IMR-90 (cell line): ENCODE data around the gene CDH13. TPM values are rescaled to one million over a fixed set of nuclear protein-coding genes. Genes with fewer than 3 reads are reported as not detected.
A peak's percentile ranks its signal among the peaks of the same experiment; 100 is the strongest.

Source experiments
- ATAC-seq: fragments of 200-7000 bp; cut with Tn5 transposase; 2 replicates; pipeline ENCODE4 v1.9.1; 2020; ENCODE audit warnings: low read depth, mild to moderate bottlenecking, moderate library complexity
- BruUV-seq: library from RNA; stranded (reverse); fragments of 400-500 nt; replicated peaks from 2 replicates; lab custom pipeline; 2021; lab: Mats Ljungman, UMichigan
- CTCF ChIA-PET: fragments of 300-600 bp; formaldehyde crosslinking; extraction: SDS; loops from one replicate; lab custom pipeline; 2021; ENCODE audit warnings: antibody characterized with exemption; lab: Yijun Ruan, JAX
- POLR2A ChIA-PET: fragments of 300-600 bp; sonication (Branson Sonifier 250); formaldehyde crosslinking; loops from one replicate; lab custom pipeline; 2022; ENCODE audit warnings: antibody characterized with exemption; ENCODE audit not compliant: unreplicated experiment; lab: Charles Lee
- DNase-seq: peaks from one replicate; pipeline ENCODE4 v3.0.0; 2013
- H2AFZ ChIP-seq: replicated peaks from 2 replicates; pipeline ENCODE3; 2013; ENCODE audit warnings: low read length, mild to moderate bottlenecking; ENCODE audit not compliant: poor library complexity
- H2AK5ac ChIP-seq: 2 replicates; pipeline ENCODE4 v1.6.1; 2013; ENCODE audit warnings: low read depth, low read length, inconsistent platforms
- H2AK9ac ChIP-seq: replicated peaks from 2 replicates; pipeline ENCODE3; 2013; ENCODE audit warnings: mild to moderate bottlenecking, low read depth, low read length, moderate library complexity; ENCODE audit not compliant: poor library complexity
- H2BK120ac ChIP-seq: 2 replicates; pipeline ENCODE4 v1.6.1; 2013; ENCODE audit warnings: low read depth, low read length, inconsistent platforms
- H2BK15ac ChIP-seq: 3 replicates; pipeline ENCODE4 v1.6.1; 2013; ENCODE audit warnings: low read depth, low read length, inconsistent platforms
- H2BK20ac ChIP-seq: 2 replicates; pipeline ENCODE4 v1.6.1; 2013; ENCODE audit warnings: low read depth, mild to moderate bottlenecking, inconsistent platforms, low read length, moderate library complexity
- H2BK5ac ChIP-seq: 2 replicates; pipeline ENCODE4 v1.6.1; 2013; ENCODE audit warnings: mild to moderate bottlenecking, low read depth, low read length, inconsistent platforms; ENCODE audit not compliant: poor library complexity, severe bottlenecking
- H3K14ac ChIP-seq: replicated peaks from 2 replicates; pipeline ENCODE4 v1.6.1; 2013; ENCODE audit warnings: low read depth, low read length, inconsistent platforms
- H3K18ac ChIP-seq: 2 replicates; pipeline ENCODE4 v1.6.1; 2013; ENCODE audit warnings: low read depth, low read length, control low read depth
- H3K23ac ChIP-seq: 2 replicates; pipeline ENCODE4 v1.6.1; 2013; ENCODE audit warnings: low read depth, low read length, inconsistent platforms
- H3K27ac ChIP-seq: 2 replicates; pipeline ENCODE4 v1.5.1; 2013; ENCODE audit warnings: mild to moderate bottlenecking, control low read depth, low read length; ENCODE audit not compliant: insufficient read depth
- H3K27me3 ChIP-seq: 2 replicates; pipeline ENCODE4 v1.6.1; 2013; ENCODE audit warnings: low read length; ENCODE audit not compliant: control insufficient read depth, insufficient read depth
- H3K36me3 ChIP-seq: 2 replicates; pipeline ENCODE4 v1.6.1; 2013; ENCODE audit warnings: low read length, mixed read lengths; ENCODE audit not compliant: control insufficient read depth, insufficient read depth
- H3K4ac ChIP-seq: 2 replicates; pipeline ENCODE4 v1.6.1; 2013; ENCODE audit warnings: low read depth, low read length, inconsistent platforms
- H3K4me1 ChIP-seq: 2 replicates; pipeline ENCODE4 v1.6.1; 2013; ENCODE audit warnings: low read length, mixed read lengths; ENCODE audit not compliant: control insufficient read depth, insufficient read depth
- H3K4me2 ChIP-seq: 2 replicates; pipeline ENCODE4 v1.6.1; 2013; ENCODE audit warnings: low read depth, mild to moderate bottlenecking, control low read depth, low read length, moderate library complexity
- H3K4me3 ChIP-seq: 2 replicates; pipeline ENCODE4 v1.5.1; 2013; ENCODE audit warnings: low read depth, mild to moderate bottlenecking, control low read depth, low read length, moderate library complexity; ENCODE audit not compliant: insufficient read depth
- H3K56ac ChIP-seq: 2 replicates; pipeline ENCODE4 v1.6.1; 2013; ENCODE audit warnings: low read length, inconsistent platforms; ENCODE audit not compliant: insufficient read depth; ENCODE audit errors: extremely low read depth
- H3K79me1 ChIP-seq, 2 experiments: 2 replicates each; pipeline ENCODE4 v1.6.1; 2013; ENCODE audit warnings: low read length in 2 of 2, inconsistent platforms in 1 of 2, low read depth in 1 of 2
- H3K9ac ChIP-seq: 2 replicates; pipeline ENCODE4 v1.6.1; 2013; ENCODE audit warnings: low read depth, low read length, control low read depth
- H3K9me1 ChIP-seq: 2 replicates; pipeline ENCODE4 v1.6.1; 2013; ENCODE audit warnings: low read length, inconsistent platforms; ENCODE audit not compliant: insufficient read depth
- H3K9me3 ChIP-seq: 2 replicates; pipeline ENCODE4 v1.6.1; 2013; ENCODE audit warnings: low read length; ENCODE audit not compliant: control insufficient read depth, insufficient read depth
- H4K20me1 ChIP-seq: 2 replicates; pipeline ENCODE4 v1.6.1; 2013; ENCODE audit warnings: low read length, inconsistent platforms; ENCODE audit not compliant: insufficient read depth
- H4K5ac ChIP-seq: 2 replicates; pipeline ENCODE4 v1.6.1; 2013; ENCODE audit warnings: mild to moderate bottlenecking, low read depth, low read length, control low read depth
- H4K8ac ChIP-seq, 2 experiments: 2 replicates each; pipeline ENCODE4 v1.6.1; 2013; ENCODE audit warnings: low read depth in 2 of 2, low read length in 2 of 2, control low read depth in 1 of 2, inconsistent platforms in 1 of 2
- H4K91ac ChIP-seq: 2 replicates; pipeline ENCODE4 v1.6.1; 2013; ENCODE audit warnings: low read depth, low read length, inconsistent platforms; ENCODE audit not compliant: insufficient read depth
- CEBPB ChIP-seq: IDR thresholded peaks from 2 replicates; pipeline ENCODE4 v1.6.1; 2012; ENCODE audit warnings: low read depth, low read length, improper control_type of control experiment
- FOS ChIP-seq: fragments of 150-350 bp; IDR thresholded peaks from 2 replicates; pipeline ENCODE4 v1.6.1; 2016; ENCODE audit warnings: low read depth, low read length
- RAD21 ChIP-seq: IDR thresholded peaks from 2 replicates; pipeline ENCODE4 v1.6.1; 2012; ENCODE audit warnings: low read length, improper control_type of control experiment
- RCOR1 ChIP-seq: IDR thresholded peaks from 2 replicates; pipeline ENCODE4 v1.6.1; 2012; ENCODE audit warnings: mild to moderate bottlenecking, low read length, improper control_type of control experiment; ENCODE audit not compliant: insufficient replicate concordance
- RFX5 ChIP-seq: IDR thresholded peaks from 2 replicates; pipeline ENCODE4 v1.8.0; 2012; ENCODE audit warnings: low read depth, mild to moderate bottlenecking, low read length, moderate library complexity
- SMC3 ChIP-seq: fragments of 150-350 bp; IDR thresholded peaks from 2 replicates; pipeline ENCODE4 v1.6.1; 2016; ENCODE audit warnings: low read depth, mild to moderate bottlenecking, antibody characterized with exemption, low read length, moderate library complexity
- USF2 ChIP-seq: fragments of 150-350 bp; IDR thresholded peaks from 2 replicates; pipeline ENCODE4 v1.6.1; 2017; ENCODE audit warnings: mild to moderate bottlenecking, antibody characterized with exemption, low read length, low read depth
- WGBS, 2 experiments: methylation state at CpG; one replicate each; pipeline versions ENCODE4 v1.1.5 to v1.1.7; 2013; ENCODE audit warnings: missing lambda C conversion rate in 2 of 2; ENCODE audit not compliant: insufficient read length in 1 of 2; ENCODE audit errors: extremely low coverage in 2 of 2; 5-methylcytosine and 5-hydroxymethylcytosine counted together
- dilution Hi-C: fragments of 300-500 bp; cut with HindIII; formaldehyde crosslinking; loops from one replicate; pipeline ENCODE4 v1.14.3; 2018; ENCODE audit warnings: low sequenced_read_pairs; ENCODE audit not compliant: unreplicated experiment
- in situ Hi-C: fragments of 300-500 bp; cut with MboI; formaldehyde crosslinking; loops from 3 replicates; pipeline ENCODE4 v1.14.3; 2019; ENCODE audit warnings: low sequenced_read_pairs, inconsistent platforms, mixed read lengths
- intact Hi-C: fragments of 100-400 bp; cut with micrococcal nuclease; formaldehyde crosslinking; loops from 2 replicates; pipeline ENCODE4 v1.10.0; 2022
- polyA plus RNA-seq, 3 experiments: library from polyadenylated mRNA; depleted of rRNA; stranded (reverse); fragments of >200 nt; gene quantifications; 2 replicates each; pipeline ENCODE4 v1.2.3, GENCODE V29; 2012; ENCODE audit warnings: low replicate concordance in 1 of 3
- total RNA-seq: library from RNA; depleted of rRNA; stranded (reverse); fragments of >200 nt; gene quantifications from 2 replicates; pipeline ENCODE4 v1.2.3, GENCODE V29; 2012
- TF ChIP-seq, protein P1 (sequence below): fragments of 150-350 bp; IDR thresholded peaks from 2 replicates; pipeline ENCODE4 v1.6.1; 2016; ENCODE audit warnings: low read depth, mild to moderate bottlenecking, low read length, moderate library complexity, borderline replicate concordance

CDH13 gene
- total and polyA plus RNA-seq, 2 of the 4 experiments (the other 2 are of a cell fraction), result 61.6 to 74.7 TPM

GRCh38 chr16:83125999-83126568 lies 499.3 kb downstream of the CDH13 start:
- H3K9me1 ChIP-seq, result no peaks in the 10 kb centered on the region
- H3K4ac ChIP-seq, result no peak overlapping the region
- intact Hi-C loops (no loop called here), in situ Hi-C loops (no loop called here), dilution Hi-C loops (no loop called here)
- H3K9ac ChIP-seq, result no peak overlapping the region
- no peak overlapping the region for H3K14ac ChIP-seq
- H3K4me2 ChIP-seq, result no peak overlapping the region
- no peak overlapping the region for H4K91ac ChIP-seq
- ChIA-PET POLR2A (no interaction called here), CTCF (no interaction called here)
- H4K5ac ChIP-seq, result no peak overlapping the region
- no peak for TF ChIP-seq RFX5
- TF ChIP-seq, protein P1, sequence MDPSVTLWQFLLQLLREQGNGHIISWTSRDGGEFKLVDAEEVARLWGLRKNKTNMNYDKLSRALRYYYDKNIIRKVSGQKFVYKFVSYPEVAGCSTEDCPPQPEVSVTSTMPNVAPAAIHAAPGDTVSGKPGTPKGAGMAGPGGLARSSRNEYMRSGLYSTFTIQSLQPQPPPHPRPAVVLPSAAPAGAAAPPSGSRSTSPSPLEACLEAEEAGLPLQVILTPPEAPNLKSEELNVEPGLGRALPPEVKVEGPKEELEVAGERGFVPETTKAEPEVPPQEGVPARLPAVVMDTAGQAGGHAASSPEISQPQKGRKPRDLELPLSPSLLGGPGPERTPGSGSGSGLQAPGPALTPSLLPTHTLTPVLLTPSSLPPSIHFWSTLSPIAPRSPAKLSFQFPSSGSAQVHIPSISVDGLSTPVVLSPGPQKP, result no peak
- no peak for TF ChIP-seq RCOR1
- no peak for TF ChIP-seq USF2
- peak; percentile 31; the same call in 1 of the 2 replicates for TF ChIP-seq CEBPB
- TF ChIP-seq RAD21, result no peak
- TF ChIP-seq SMC3, result no peak
- TF ChIP-seq FOS, result no peak
- H3K36me3 ChIP-seq, result no peaks in the 10 kb centered on the region; the same call in 1 of the 2 replicates
- H3K23ac ChIP-seq, result no peak overlapping the region
- no peak overlapping the region for H4K8ac ChIP-seq
- no peak overlapping the region for H2BK120ac ChIP-seq
- DNase-seq (no peak), ATAC-seq (no peak)
- H2BK5ac ChIP-seq, result no peak overlapping the region
- H3K4me1 ChIP-seq, result no peaks in the 10 kb centered on the region
- H2BK15ac ChIP-seq, result no peak overlapping the region
- no peak overlapping the region for H2AFZ ChIP-seq
- H3K9me3 ChIP-seq, result peaks cover 5% of the 10 kb centered on the region
- H2AK5ac ChIP-seq, result no peak overlapping the region
- 100% methylated on average over 3 of the region's 6 CpGs; no CpG with 5 or more reads in 1 of the 2 experiments for WGBS, 2 experiments
- H3K18ac ChIP-seq, result no peak overlapping the region
- H3K27me3 ChIP-seq, result no peaks in the 10 kb centered on the region
- H2AK9ac ChIP-seq, result no peak overlapping the region
- BruUV-seq, result no TSS peak
- H2BK20ac ChIP-seq, result no peak overlapping the region
- H3K4me3 ChIP-seq, result no peak overlapping the region
- no peaks in the 10 kb centered on the region for H3K79me1 ChIP-seq
- no peak overlapping the region for H3K56ac ChIP-seq
- H3K27ac ChIP-seq, result no peak overlapping the region
- H4K20me1 ChIP-seq, result no peaks in the 10 kb centered on the region
